ENCODE data around the gene GFOD2.

GFOD2 gene

DNA sequence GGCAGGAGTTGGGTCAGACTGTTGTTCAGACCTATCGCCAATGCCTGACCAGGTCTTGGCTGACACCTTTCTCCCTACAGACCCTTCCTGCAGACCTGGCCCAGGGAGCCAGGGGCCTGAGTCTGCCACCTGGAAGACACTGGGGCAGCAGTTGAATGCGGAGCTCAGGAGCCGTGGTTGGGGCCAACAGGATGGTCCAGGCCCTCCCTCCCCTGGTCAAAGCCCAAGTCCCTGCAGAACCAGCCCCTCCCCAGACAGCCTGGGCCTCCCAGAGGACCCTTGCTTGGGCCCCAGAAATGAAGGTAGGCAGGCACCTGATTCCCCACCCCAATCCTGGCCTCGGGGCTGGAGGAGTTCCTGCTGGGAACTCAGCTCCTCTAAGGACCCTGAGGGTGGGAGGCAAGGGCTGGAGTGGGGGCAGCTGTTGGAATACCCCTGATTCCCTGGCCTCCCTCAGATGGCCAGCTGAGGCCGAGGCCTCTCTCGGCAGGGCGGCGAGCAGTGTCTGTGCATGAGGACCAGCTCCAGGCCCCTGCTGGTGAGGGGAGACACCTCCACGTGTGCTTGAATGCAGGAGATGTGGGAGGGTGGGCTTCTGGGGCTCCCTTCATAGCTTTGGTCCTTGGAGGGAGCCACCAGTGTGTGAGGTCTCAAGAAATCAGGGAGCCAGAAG, 62.6 kb downstream of the GFOD2 start:
- DNase-seq, result no peak

DNA sequence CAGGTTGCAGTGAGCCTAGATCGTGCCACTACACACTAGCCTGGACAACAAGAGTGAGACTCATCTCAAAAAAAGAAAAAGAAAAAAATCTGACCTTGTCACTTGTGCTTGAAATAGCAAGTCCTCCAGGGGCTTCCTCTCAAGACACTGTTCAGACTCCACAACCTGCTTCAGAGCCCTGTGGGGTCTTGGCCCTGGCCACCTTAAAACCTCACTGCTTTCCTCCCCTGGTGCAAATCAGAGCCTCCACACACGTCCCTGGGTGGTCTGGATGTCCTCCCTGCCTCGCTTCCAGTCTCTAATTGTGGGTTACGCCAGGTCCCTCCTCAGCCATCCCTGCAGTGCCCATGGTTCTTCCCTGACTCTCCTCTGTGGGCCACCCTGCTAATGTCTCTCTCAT, 63.8 kb downstream of the GFOD2 start:
- DNase-seq, result no peak

DNA sequence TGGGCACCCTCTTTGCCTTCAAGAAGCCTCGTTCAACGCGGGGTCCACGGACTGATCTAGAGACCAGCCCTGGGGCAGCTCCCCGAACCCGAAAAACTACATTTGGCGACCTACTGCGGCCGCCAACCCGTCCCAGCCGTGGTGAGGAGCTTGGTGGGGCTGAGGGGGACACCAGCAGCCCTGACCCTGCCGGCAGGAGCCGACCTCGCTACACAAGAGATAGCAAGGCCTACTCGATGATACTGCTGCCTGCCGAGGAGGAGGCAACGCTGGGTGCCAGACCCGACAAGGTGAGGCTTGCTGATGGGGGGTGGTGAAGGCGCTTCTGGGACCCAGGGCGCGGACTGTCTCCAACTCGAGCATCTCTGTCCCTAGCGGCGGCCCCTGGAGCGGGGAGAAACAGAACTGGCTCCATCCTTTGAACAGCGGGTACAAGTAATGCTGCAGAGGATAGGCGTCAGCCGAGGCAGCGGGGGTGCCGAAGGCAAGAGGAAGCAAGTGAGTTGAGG, 64.7 kb downstream of the GFOD2 start:
- no peak for DNase-seq

DNA sequence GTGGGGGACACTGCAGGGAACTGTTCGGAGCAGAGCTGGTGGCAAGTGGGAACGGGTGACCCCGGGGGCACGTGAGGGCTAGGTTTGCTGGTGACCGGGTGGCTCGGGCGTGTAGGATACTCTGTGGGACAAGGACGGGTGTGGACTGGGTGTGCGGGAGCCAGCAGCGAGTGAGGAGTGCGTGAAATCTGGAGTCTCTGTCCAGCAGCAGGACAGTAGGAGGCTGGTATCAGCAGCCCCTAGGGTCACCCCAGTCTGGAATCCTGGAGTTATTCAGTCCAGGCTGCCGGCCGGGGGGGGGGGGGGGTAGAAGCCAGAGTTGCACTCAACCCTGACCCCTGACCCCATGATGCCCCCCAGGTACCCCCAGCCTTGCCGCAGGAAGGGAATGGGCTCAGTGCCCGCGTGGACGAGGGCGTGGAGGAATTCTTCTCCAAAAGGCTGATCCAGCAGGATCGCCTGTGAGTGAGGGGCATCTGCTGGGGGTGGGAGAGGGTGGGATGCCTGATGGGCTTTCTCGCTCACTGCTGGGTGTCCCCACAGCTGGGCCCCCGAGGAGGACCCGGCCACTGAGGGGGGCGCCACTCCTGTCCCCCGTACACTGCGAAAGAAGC, 65.2 kb downstream of the GFOD2 start:
- DNase-seq, result no peak

DNA sequence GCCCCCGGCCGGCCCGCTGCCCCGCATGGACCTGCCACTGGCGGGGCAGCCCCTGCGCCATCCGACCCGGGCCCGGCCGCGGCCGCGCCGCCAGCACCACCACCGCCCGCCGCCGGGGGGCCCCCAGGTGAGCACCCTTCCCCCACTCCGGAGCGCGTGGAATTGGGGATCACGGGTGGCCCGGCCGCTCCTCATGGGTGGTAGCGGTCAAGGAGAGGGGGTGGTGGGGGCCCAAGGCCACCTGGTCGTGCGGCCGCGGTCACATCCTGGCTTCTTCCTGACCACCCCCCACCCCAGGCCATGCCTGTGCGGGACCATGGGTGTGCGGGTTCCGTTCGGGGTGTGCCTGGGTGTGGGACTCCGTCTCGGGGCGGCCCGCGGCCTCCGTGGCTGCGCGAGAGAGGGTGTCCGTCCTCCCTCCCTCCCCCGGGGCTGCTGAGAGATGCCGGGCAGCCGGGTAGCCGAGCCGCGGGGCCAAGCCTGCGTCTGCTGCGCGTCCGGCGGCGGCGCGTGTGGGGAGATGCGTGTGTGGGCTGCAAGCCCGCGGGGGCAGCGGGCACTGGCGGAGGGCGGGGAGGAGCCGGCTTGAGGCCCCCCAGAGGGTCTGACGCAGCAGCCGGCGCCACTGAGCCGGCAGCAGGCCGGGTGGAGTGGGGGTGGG, 65.9 kb downstream of the GFOD2 start:
- no peak for DNase-seq

DNA sequence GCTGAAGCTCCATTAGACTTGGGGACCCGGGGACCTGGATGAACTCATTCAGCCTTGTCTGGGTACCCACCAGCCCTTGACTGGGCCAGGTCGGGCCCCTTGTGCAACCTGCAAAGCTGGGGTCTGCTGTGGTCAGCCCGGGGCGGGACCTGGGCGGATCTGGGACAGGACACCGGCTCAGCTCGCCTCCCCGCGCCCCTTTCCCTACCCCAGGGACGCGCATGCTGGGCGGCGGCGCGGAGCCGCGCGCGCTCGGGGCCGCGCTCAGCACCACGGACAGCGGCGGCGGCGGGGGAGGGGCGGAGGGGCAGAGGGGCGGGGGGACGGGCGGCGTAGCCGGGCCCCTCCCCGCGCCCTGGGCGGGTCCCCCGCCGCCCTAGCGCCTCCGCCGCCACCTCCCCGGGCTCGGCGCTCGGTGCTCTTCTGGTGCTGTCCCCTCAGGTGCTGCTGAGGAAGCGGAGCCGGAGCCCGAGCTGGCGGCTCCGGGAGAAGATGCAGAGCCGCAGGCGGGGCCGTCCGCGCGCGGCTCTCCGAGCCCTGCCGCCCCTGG, 66.5 kb downstream of the GFOD2 start:
- DNase-seq, result no peak

DNA sequence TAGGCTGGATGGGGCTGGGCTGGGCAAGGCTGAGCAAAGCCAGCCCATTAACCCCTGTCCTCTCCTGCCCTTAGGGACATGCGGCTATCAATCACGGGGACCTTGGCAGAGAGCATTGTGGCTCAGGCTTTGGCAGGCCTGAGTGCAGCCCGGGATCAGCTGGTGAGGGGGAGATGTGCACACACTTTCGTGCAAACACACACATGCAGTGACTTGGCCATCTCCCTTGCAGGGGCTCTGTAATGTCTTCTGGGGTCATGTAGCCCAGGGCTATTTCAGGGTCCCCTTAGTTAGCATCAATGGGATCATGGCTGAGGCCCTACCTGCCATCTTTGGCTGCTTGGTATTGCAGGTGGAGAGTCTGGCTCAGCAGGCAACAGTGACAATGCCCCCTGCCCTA, 67.3 kb downstream of the GFOD2 start:
- DNase-seq, result no peak

DNA sequence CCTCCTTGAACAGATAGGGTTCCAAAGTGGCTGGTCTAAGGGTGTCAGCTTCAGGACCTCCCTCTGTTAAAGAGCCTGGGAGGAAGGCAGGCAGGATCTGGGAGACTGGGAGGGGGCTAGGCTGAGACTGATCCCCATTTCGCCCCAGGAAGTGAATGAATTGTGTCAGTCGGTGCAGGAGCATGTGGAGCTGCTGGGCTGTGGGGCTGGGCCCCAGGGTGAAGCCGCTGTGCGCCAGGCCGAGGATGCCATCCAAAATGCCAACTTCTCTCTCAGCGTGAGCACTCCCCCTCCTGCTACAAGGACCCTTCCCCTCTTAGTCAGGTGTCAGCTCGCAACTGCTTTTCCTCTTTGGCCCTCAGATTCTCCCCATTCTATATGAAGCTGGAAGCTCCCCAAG, 68.1 kb downstream of the GFOD2 start:
- DNase-seq, result no peak

DNA sequence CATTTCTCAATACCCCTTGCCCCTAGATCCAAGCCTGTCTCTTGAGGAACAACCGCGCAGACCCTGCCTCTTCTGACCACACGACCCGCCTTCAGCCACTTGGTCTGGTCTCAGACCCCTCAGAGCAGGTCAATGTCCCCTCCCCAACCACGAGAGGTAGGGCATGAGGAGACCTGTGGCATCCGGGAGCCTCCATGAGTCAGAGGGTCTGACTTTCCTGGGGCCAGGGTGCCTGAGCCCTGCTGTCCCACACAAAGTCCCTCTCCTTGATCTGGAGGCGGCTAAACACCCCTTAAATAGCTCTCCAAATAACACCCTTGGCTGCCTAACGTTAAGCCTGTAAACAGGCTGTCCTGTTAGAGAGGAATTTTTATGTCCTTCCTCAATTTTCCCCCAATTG, 69.1 kb downstream of the GFOD2 start:
- DNase-seq, result no peak

DNA sequence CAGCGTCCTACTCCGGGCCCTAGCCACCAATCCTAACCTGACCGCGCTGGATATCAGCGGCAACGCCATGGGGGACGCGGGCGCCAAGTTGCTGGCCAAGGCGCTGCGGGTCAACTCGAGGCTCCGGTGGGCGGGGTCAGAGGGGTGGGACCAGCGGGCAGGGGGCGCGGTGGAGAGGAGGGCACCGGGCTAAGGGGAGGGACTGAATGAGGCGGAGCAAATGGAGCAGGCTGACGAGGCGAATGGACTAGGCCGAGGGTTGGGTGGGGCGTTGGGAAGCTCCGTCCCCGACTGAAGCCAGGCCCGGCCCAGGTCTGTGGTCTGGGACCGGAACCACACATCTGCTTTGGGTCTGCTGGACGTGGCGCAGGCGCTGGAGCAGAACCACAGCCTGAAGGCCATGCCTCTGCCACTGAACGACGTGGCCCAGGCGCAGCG, 69.6 kb downstream of the GFOD2 start:
- no peak for DNase-seq

DNA sequence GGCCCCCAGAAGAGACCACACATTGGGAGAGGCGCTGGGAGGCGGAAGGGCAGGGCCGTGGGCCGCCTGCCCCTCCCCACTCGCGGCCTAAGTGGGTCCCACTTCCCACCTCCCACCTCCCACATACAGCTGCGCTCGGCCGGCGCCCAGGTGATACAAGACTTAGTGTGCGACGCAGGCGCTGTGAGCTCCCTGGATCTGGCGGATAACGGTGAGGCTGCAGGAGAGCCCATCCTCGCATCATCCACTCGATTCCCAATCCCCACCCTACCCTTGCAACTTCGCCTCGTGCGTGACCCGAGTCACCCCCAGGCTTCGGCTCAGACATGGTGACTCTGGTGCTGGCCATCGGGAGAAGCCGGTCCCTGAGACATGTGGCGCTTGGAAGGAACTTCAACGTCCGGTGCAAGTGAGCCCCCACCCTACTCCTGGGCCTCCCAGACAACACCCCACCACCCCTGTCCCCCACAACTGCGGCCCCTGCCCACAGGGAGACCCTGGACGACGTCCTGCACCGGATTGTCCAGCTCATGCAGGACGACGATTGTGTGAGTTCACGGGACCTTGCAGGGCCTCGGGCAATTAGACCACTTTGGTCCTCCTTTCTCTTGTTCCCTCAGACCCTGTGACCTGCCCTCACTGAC, 70.2 kb downstream of the GFOD2 start:
- no peak for DNase-seq

DNA sequence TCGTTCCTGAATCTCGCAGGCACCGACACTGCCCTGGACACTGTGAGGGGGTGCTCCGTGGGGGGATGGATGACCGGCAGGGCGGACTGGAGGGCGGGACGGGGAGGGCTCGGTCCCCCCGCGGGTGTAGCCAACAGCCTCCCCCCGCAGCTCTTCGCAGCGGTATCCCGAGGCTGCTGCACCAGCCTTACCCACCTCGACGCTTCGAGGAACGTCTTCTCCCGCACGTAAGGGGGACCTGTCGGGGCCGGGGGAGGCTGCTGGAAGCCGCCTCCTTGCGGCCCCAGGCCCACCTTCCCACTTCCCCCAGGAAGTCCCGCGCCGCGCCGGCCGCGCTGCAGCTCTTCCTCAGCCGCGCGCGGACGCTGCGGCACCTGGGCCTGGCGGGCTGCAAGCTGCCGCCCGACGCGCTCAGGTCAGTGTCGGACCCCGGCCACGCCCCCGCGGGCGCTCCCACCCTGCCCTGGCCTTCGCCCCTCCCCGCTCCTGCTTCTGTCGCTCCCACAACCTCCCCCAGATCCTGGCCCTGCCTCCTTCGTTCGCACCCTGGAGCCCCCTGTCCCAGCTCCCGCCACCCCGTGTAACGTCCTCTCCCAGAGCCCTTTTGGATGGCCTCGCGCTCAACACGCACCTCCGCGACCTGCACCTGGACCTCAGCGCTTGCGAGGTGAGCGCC, 70.9 kb downstream of the GFOD2 start:
- no peak for DNase-seq

DNA sequence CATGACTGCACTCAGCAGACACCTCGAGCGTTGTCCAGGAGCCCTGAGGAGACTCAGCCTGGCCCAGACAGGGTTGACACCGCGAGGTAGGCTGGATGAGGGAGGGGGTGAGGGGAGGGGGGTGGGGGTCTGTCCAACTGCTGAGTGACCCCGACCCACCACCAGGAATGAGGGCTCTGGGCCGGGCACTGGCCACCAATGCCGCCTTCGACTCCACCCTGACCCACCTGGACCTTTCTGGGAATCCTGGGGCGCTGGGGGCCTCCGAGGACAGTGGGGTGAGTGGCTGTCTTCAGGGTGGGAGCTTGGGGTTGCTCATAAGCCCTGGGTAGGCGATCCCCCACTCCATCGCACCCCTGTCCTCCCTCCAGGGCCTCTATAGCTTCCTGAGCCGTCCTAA, 71.4 kb downstream of the GFOD2 start:
- DNase-seq, result no peak

DNA sequence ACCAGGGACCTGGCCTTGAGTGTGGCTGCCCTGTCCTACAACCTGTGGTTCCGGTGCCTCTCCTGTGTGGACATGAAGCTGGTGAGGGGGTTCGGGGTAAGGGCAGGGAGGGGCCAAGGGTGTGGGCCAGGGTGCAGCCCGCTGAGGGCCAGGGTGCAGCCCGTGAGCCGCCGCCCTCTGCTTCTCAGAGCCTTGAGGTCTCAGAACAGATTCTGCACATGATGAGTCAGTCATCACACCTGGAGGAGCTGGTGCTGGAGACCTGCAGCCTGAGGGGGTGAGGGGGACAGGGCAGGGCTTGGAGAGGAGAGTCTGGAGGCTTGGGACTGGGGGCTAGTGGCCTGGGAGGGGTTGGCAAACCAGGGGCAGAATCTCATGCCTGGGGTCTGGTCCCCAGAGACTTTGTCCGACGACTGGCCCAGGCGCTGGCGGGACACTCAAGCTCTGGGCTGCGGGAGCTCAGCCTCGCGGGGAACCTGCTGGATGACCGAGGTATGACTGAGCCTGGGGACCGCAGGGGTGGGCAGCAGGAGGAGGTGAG, 71.9 kb downstream of the GFOD2 start:
- no peak for DNase-seq

DNA sequence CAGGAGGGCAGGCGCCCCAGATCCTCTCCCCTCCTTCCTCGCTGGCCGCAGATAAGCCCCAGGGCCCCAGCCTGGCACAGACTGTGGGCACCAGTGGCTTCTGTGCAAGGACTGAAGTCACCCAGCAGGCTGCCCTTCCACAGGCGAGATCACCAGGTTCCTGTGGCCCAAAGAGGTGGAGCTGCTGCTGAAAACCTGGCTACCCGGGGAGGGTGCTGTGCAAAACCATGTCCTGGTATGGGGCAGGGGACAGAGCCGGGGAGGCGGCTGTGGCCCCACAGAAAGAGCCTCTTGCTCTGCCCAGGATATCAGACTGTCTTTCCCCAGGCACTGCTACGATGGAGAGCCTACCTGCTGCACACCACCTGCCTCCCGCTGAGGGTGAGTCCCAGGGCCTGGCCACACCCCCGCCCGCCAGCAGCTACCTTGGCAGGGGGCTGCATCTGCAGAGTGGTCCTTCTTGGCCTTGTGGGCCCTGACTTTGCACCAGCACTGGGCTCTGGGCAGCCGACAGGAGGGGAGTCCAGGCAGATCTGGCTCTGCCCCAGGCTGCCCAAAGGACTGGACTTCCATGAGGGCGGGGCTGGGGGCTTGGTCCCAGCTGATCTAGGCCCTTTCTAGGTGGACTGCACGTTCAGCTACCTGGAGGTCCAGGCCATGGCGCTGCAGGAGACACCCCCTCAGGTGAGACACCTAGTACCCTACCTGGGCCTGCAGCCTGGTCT, 73.6 kb downstream of the GFOD2 start:
- DNase-seq, result no peak

DNA sequence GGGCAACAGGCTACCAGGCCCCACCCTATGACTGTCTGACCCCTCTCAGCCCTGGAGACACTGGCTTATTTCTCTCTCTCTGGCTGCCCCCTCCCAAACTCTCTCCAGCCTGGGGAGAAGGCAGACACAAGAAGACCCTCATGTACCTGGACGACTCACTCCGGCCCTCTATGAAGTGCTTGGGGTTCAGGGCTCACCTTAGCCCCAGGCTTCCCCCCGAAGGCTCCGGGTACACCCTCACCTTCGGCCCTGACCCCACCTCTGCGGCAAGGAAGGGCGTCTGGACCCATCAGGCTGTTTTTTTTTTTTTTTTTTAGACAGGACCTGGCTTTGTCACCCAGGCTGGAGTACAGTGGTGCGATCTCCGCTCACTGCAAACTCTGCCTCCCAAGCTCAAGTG, 75.1 kb downstream of the GFOD2 start:
- no peak for DNase-seq

DNA sequence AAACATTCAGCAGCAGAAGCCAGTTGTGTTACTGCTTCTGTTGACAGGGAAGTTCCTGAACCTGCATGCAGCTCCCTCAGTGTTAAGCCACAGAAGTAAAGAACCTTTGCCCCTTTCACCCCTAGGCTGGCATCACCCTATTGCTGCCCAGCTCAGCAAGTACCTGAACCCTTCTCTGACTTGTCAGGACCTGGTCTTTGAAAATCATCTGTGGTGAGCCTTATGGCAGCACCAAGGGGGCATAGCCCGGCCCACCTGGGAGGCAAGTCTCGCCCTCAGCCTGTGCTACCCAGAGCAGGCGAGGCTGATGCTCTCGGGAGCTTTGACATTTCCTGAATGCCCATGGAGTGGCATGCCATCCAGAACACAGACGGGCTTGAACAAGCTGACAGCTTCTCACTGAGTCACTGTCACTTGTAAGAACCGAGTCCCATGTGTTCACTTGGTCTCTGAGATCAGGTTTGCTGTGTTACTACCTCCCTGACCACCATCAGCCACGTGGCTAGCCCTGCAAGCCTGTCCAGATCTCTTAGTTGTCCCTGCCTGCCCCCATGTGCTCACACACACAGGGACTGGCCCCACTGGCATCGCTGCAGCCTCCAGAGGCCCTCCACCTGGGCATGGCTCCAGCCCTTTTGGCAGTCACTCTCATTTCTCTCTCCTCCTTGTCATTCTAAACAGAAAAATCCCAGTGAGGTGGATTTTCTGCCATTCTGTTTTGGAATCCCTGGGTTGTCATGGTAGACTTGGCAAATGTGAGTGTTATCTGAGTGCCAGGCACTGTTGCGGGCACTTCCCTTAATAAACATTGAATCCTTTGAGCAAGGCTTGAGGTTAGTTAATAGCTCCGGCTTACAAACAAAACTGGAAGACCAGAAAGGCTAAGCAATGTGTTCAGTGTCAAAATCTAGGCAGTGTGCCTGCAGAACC, 77.1 kb downstream of the GFOD2 start:
- DNase-seq, result no peak

DNA sequence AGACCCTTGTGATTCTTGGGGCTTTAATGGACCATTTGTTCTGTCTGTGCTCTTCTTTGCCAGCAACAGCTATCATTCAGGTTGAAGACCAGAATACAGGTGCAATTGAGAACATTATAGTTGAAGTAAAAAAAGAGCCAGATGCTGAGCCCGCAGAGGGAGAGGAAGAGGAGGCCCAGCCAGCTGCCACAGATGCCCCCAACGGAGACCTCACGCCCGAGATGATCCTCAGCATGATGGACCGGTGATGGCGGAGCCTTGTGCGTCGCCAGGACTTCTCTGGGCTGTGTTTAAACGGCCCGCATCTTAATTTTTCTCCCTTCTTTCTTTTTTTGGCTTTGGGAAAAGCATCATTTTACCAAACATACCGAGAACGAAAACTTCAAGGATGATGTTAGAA, 81.5 kb downstream of the GFOD2 start:
- DNase-seq, result no peak

DNA sequence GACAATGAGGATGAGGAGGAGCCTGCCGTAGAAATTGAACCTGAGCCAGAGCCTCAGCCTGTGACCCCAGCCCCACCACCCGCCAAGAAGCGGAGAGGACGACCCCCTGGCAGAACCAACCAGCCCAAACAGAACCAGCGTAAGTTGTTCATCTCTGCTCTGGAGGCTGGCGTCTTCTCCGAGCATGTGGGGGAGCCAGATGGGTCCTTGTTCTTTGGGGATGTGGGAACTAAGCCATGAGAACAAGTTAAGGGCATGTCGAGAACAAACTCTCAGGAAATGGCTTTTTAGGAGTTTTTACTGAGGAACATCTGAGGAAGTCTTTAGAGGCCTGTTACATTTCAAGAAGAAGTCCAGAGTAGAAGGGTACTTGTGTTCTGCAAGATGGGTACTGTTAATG, 82.4 kb downstream of the GFOD2 start:
- DNase-seq, result no peak

DNA sequence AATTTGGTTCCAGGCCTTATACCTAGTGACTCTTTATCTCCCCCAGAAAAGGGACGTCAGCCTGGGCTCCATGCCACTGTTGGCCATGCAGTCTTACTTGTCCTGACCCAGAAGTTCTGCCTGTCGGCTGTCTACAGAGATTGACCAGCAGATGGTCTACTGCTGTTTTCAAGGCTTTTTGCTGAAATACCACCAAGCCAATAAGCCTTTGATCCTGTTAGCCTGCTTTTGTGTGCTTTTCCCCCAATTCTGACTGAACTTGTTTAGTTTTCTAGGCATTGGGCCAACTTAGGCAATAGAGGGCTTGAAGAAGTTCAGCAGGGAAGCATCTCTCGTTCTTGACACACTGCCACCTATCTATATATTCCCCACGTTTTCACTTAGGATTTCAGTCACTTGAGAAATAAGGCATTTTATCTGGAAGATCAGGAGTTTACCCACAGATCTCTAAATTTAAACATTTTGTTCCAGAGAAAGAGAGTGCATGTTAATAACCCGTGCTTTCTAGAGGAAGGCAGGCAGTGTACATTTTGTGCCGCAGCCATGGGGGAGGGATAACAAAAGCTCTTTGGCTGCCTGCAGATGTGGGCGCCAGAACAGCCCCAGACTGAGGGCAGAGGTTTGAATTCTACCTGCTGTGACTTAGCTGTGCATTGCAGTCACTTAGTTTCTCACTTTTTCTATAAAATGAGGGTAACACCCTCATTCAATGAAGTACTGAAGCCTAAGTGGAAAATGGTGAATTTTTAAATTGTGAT, 86.5 kb downstream of the GFOD2 start:
- DNase-seq, result no peak

Measured in NCI-H1436 treated with DMSO at 0.1 percent for 48 hours (cell line).